GM12878 (cell line): ENCODE data around the gene NFE2. TPM values are rescaled to one million over a fixed set of nuclear protein-coding genes. Genes with fewer than 3 reads are reported as not detected.

Experiments used
- ATAC-seq: fragments of 200-7000 bp; cut with Tn5 transposase; 3 replicates; pipeline ENCODE4 v1.9.1; 2020; ENCODE audit warnings: mild to moderate bottlenecking, moderate library complexity
- BruUV-seq: library from RNA; stranded (reverse); fragments of 400-500 nt; replicated peaks from 2 replicates; lab custom pipeline; 2021; lab: Mats Ljungman, UMichigan
- CTCF ChIA-PET: fragments of 300-600 bp; sonication (Branson Sonifier 250); formaldehyde crosslinking; extraction: SDS; loops from one replicate; lab custom pipeline; 2021; ENCODE audit warnings: inconsistent platforms; lab: Yijun Ruan, JAX
- POLR2A ChIA-PET: fragments of 350-600 bp; formaldehyde crosslinking; extraction: SDS; loops from one replicate; lab custom pipeline; 2021; ENCODE audit warnings: inconsistent platforms; lab: Charles Lee
- RAD21 ChIA-PET: fragments of 300-600 bp; sonication (Branson Sonifier 250); formaldehyde crosslinking; loops from one replicate; lab custom pipeline; 2023; ENCODE audit warnings: antibody characterized with exemption; ENCODE audit not compliant: unreplicated experiment; lab: Charles Lee
- SMC1A ChIA-PET: fragments of 300-600 bp; sonication (Branson Sonifier 250); formaldehyde crosslinking; loops from one replicate; lab custom pipeline; 2023; ENCODE audit not compliant: unreplicated experiment, uncharacterized antibody; lab: Charles Lee
- DNase-seq: peaks from one replicate; pipeline ENCODE4 v3.0.0-alpha.2; 2011; ENCODE audit warnings: low read depth, low spot score
- FAIRE-seq: peaks from 3 replicates; lab custom pipeline; 2011; peaks lifted over from hg19 to GRCh38; lab: Jason Lieb, UNC
- H2AFZ ChIP-seq: 2 replicates; pipeline ENCODE4 v1.6.0; 2011; ENCODE audit warnings: low read depth, low read length, control low read depth; ENCODE audit not compliant: control insufficient read depth
- H3K27ac ChIP-seq: 2 replicates; pipeline ENCODE4 v1.5.1; 2011; ENCODE audit warnings: control low read depth; ENCODE audit not compliant: control insufficient read depth, insufficient read depth
- H3K27me3 ChIP-seq, 2 experiments: replicated peaks in 1 of 2; 2 replicates each; pipeline versions ENCODE4 v1.6.0 to v1.6.1; 2011; ENCODE audit warnings: low read length in 1 of 2; ENCODE audit not compliant: control insufficient read depth in 2 of 2, insufficient read depth in 2 of 2
- H3K36me3 ChIP-seq, 2 experiments: 2 replicates each; pipeline ENCODE4 v1.5.1; 2011; ENCODE audit warnings: low read length in 1 of 2; ENCODE audit not compliant: control insufficient read depth in 2 of 2, insufficient read depth in 2 of 2
- H3K4me1 ChIP-seq: 2 replicates; pipeline ENCODE4 v1.6.1; 2011; ENCODE audit warnings: mild to moderate bottlenecking, low read length, moderate library complexity, mixed read lengths; ENCODE audit not compliant: control insufficient read depth, insufficient read depth
- H3K4me2 ChIP-seq: 2 replicates; pipeline ENCODE4 v1.6.0; 2011; ENCODE audit warnings: control low read depth; ENCODE audit not compliant: control insufficient read depth, insufficient read depth
- H3K4me3 ChIP-seq: fragments of 200-600 bp; sonication (generic); 2 replicates; pipeline ENCODE4 v1.5.1; 2016
- H3K79me2 ChIP-seq: 2 replicates; pipeline ENCODE4 v1.6.0; 2011; ENCODE audit warnings: low read length; ENCODE audit not compliant: control insufficient read depth, insufficient read depth
- H3K9ac ChIP-seq: 2 replicates; pipeline ENCODE4 v1.8.0; 2011; ENCODE audit warnings: low read length, control low read depth, mixed read lengths; ENCODE audit not compliant: control insufficient read depth, insufficient read depth
- H3K9me3 ChIP-seq: replicated peaks from 3 replicates; pipeline ENCODE4 v1.5.1; 2011; ENCODE audit warnings: mild to moderate bottlenecking, low read length; ENCODE audit not compliant: control insufficient read depth, insufficient read depth
- H4K20me1 ChIP-seq: 2 replicates; pipeline ENCODE4 v1.6.0; 2011; ENCODE audit not compliant: control insufficient read depth, insufficient read depth
- SMC3 ChIP-seq: IDR thresholded peaks from 2 replicates; pipeline ENCODE4 v1.6.1; 2011; ENCODE audit warnings: low read length, improper control_type of control experiment, borderline replicate concordance
- SPI1 ChIP-seq: IDR thresholded peaks from 2 replicates; pipeline ENCODE4 v1.6.1; 2011; ENCODE audit warnings: low read depth, mild to moderate bottlenecking, low read length, moderate library complexity, borderline replicate concordance; ENCODE audit not compliant: insufficient read depth
- WGBS: methylation state at CpG from one replicate; pipeline ENCODE4 v1.1.6; 2016; ENCODE audit warnings: low lambda C conversion rate; ENCODE audit not compliant: insufficient replicate concordance, insufficient coverage; ENCODE audit errors: missing lambda C conversion rate; 5-methylcytosine and 5-hydroxymethylcytosine counted together
- in situ Hi-C: fragments of 300-500 bp; cut with MboI; formaldehyde crosslinking; loops from 9 replicates; pipeline ENCODE4 v1.14.3; 2018; ENCODE audit warnings: mixed read lengths
- intact Hi-C: fragments of 100-400 bp; cut with micrococcal nuclease; formaldehyde crosslinking; loops from one replicate; pipeline ENCODE4 v1.14.2; 2022; ENCODE audit not compliant: unreplicated experiment
- polyA plus RNA-seq, 11 experiments: library from polyadenylated mRNA; depleted of rRNA in 4 of 11; unstranded in 6 of 11; stranded (reverse) in 5 of 11; fragments of >200 nt; fragmentation: Nextera tagmentation in 4 of 11; fragmentation: Illumina TruSeq in 1 of 11; extraction: Ambion mirVana in 4 of 11; extraction: Trizol in 1 of 11; gene quantifications; 1 replicate in 1 of 11; 2 replicates in 10 of 11; pipeline versions ENCODE4 v1.2.1 to v1.2.3, GENCODE V29; 2011 to 2016; ENCODE audit warnings: inconsistent platforms in 2 of 11, missing spikeins in 2 of 11, low read depth in 1 of 11
- total RNA-seq, 4 experiments: library from RNA; depleted of rRNA in 3 of 4; stranded (reverse); fragments of >200 nt in 3 of 4; fragmentation: Illumina TruSeq in 1 of 4; extraction: Trizol in 1 of 4; gene quantifications; 2 replicates each; pipeline versions ENCODE4 v1.2.1 to v1.2.3, GENCODE V29; 2013 to 2021

Gene NFE2
- total and polyA plus RNA-seq, 10 of the 15 experiments (the other 5 are each of a cell fraction or from before 2014, with no cell fraction given): 0.06 to 0.28 TPM; not detected in 8

- no peak for DNase-seq
- Histone ChIP-seq H2AFZ (no peak overlapping the region), H3K4me3 (no peak overlapping the region), H3K27me3 (no peaks in the 10 kb centered on the region), H3K9me3 (no peaks in the 10 kb centered on the region), H3K4me1 (peaks cover 17% of the 10 kb centered on the region), H3K36me3 (peaks cover 2 to 7% of the 10 kb centered on the region in 2 experiments; a peak in 3 of 4 replicates), H4K20me1 (no peaks in the 10 kb centered on the region), H3K27ac (no peak overlapping the region)
- POLR2A ChIA-PET: interaction anchor here (0.5 to 2.0 kb wide), 5 partner anchors 10 to 1998 kb away, joined by 3 to 13 read pairs (median 9); partner anchors contain the start of genes CBX5 and HNRNPA1
- intact Hi-C loops (no loop called here), in situ Hi-C loops (no loop called here)
- SMC1A ChIA-PET: interaction anchor here (0.9 to 4.2 kb wide), 2 partner anchors 10 to 12 kb away, joined by 3 to 19 read pairs; no protein-coding TSS in a partner anchor
- RAD21 ChIA-PET: interaction anchor here (0.6 to 4.3 kb wide), 3 partner anchors 7 to 63 kb away, joined by 3 to 39 read pairs (median 5); partner anchors contain the start of genes CBX5, COPZ1 and HNRNPA1
- WGBS: 68% methylated on average over 5 of the region's 5 CpGs
- no TSS peak for BruUV-seq
- peak; percentile 52 for FAIRE-seq
- TF ChIP-seq SMC3 (no peak), SPI1 (peak; percentile 44; the same call in 1 of the 2 replicates)
- TF ChIP-seq, all 136 proteins: peak for 1
- Histone ChIP-seq H3K79me2 (peaks cover 50% of the 10 kb centered on the region), H3K9ac (no peak overlapping the region), H3K4me2 (no peak overlapping the region)
- ATAC-seq: no peak
- CTCF ChIA-PET: interaction anchor here (0.7 to 4.7 kb wide), 5 partner anchors 10 to 97 kb away, joined by 3 to 41 read pairs (median 4); no protein-coding TSS in a partner anchor
These were observed 38.9 kb downstream of the NFE2 start for GRCh38 chr12:54261815-54262402.
